Endothelial cell of umbilical vein (primary cell): ENCODE results near the gene LRFN2. TPM values are rescaled to one million over a fixed set of nuclear protein-coding genes. Genes with fewer than 3 reads are reported as not detected.

Source experiments
- BruUV-seq: library from RNA; stranded (reverse); fragments of 400-500 nt; replicated peaks from 2 replicates; lab custom pipeline; 2021; lab: Mats Ljungman, UMichigan
- CTCF ChIA-PET: fragments of 300-600, 350-600 bp; sonication (Branson Sonifier 250); formaldehyde crosslinking; loops from one replicate; lab custom pipeline; 2021; ENCODE audit warnings: antibody characterized with exemption, inconsistent platforms; lab: Charles Lee
- POLR2A ChIA-PET: fragments of 300-600, 350-600 bp; sonication (Branson Sonifier 250); formaldehyde crosslinking; loops from one replicate; lab custom pipeline; 2021; ENCODE audit warnings: antibody characterized with exemption, inconsistent platforms; lab: Charles Lee
- DNase-seq: peaks from one replicate; pipeline ENCODE4 v3.0.0-alpha.2; 2011; ENCODE audit warnings: low read depth, low spot score
- FAIRE-seq: peaks from 2 replicates; lab custom pipeline; 2011; peaks lifted over from hg19 to GRCh38; lab: Jason Lieb, UNC
- H2AFZ ChIP-seq: 2 replicates; pipeline ENCODE4 v1.6.0; 2012; ENCODE audit warnings: low read depth, low read length, control low read depth, inconsistent platforms
- H3K27ac ChIP-seq: 2 replicates; pipeline ENCODE4 v1.5.1; 2011; ENCODE audit warnings: low read depth, mild to moderate bottlenecking, control low read depth, low read length, moderate library complexity; ENCODE audit not compliant: insufficient read depth
- H3K27me3 ChIP-seq, 2 experiments: 2 replicates each; pipeline versions ENCODE4 v1.6.0 to v1.6.1; 2011; ENCODE audit warnings: low read length in 2 of 2, mixed read lengths in 1 of 2; ENCODE audit not compliant: control insufficient read depth in 2 of 2, insufficient read depth in 2 of 2
- H3K36me3 ChIP-seq, 2 experiments: 2 replicates in 1 of 2; 3 replicates in 1 of 2; pipeline ENCODE4 v1.5.1; 2011; ENCODE audit warnings: low read length in 2 of 2, mild to moderate bottlenecking in 1 of 2, moderate library complexity in 1 of 2; ENCODE audit not compliant: control insufficient read depth in 2 of 2, insufficient read depth in 2 of 2; ENCODE audit errors: extremely low read depth in 1 of 2
- H3K4me1 ChIP-seq: 3 replicates; pipeline ENCODE4 v1.5.1; 2011; ENCODE audit warnings: mild to moderate bottlenecking, low read length; ENCODE audit not compliant: control insufficient read depth, insufficient read depth; ENCODE audit errors: extremely low read depth
- H3K4me2 ChIP-seq: 2 replicates; pipeline ENCODE4 v1.6.1; 2011; ENCODE audit warnings: low read length, control low read depth, mixed read lengths; ENCODE audit not compliant: insufficient read depth
- H3K4me3 ChIP-seq, 3 experiments: fragments of 200-600 bp in 1 of 3; sonication (generic), shearing (Covaris generic) in 1 of 3; replicated peaks in 1 of 3; 2 replicates each; pipeline ENCODE4 v1.5.1; 2011 to 2016; ENCODE audit warnings: control low read depth in 3 of 3, low read length in 3 of 3, mild to moderate bottlenecking in 2 of 3, inconsistent platforms in 1 of 3, low read depth in 1 of 3, moderate library complexity in 1 of 3; ENCODE audit not compliant: insufficient read depth in 1 of 3
- H3K79me2 ChIP-seq: 2 replicates; pipeline ENCODE4 v1.6.0; 2012; ENCODE audit warnings: low read length, inconsistent platforms; ENCODE audit not compliant: control insufficient read depth, insufficient read depth
- H3K9ac ChIP-seq: replicated peaks from 2 replicates; pipeline ENCODE3; 2011; ENCODE audit warnings: low read length, control low read depth; ENCODE audit not compliant: insufficient read depth; ENCODE audit errors: extremely low read depth
- H3K9me1 ChIP-seq: replicated peaks from 3 replicates; pipeline ENCODE4 v1.6.0; 2011; ENCODE audit warnings: mild to moderate bottlenecking, low read length; ENCODE audit not compliant: control insufficient read depth, insufficient read depth; ENCODE audit errors: extremely low read depth
- H3K9me3 ChIP-seq: replicated peaks from 2 replicates; pipeline ENCODE4 v1.5.1; 2012; ENCODE audit warnings: low read length, inconsistent platforms; ENCODE audit not compliant: control insufficient read depth, insufficient read depth
- H4K20me1 ChIP-seq: replicated peaks from 2 replicates; pipeline ENCODE3; 2011; ENCODE audit warnings: mild to moderate bottlenecking, low read length; ENCODE audit not compliant: control insufficient read depth, insufficient read depth; ENCODE audit errors: extremely low read depth
- EZH2 ChIP-seq: IDR thresholded peaks from 2 replicates; pipeline ENCODE4 v1.6.1; 2012; ENCODE audit warnings: borderline replicate concordance, low read depth, mild to moderate bottlenecking, moderate library complexity, low read length, inconsistent platforms; ENCODE audit not compliant: severe bottlenecking
- FOS ChIP-seq: IDR thresholded peaks from 2 replicates; pipeline ENCODE4 v1.6.1; 2011; ENCODE audit warnings: mild to moderate bottlenecking, low read length, moderate library complexity, borderline replicate concordance; ENCODE audit not compliant: insufficient read depth
- GATA2 ChIP-seq: IDR thresholded peaks from 2 replicates; pipeline ENCODE4 v1.7.0; 2011; ENCODE audit warnings: low read depth, mild to moderate bottlenecking, moderate library complexity, mixed read lengths, low read length; ENCODE audit not compliant: insufficient read length, insufficient read depth
- JUN ChIP-seq: IDR thresholded peaks from 2 replicates; pipeline ENCODE4 v1.6.1; 2011; ENCODE audit warnings: borderline replicate concordance, low read depth; ENCODE audit not compliant: insufficient read length, insufficient read depth
- MYC ChIP-seq: IDR thresholded peaks from one replicate; pipeline ENCODE4 v1.6.1; 2011; ENCODE audit warnings: mild to moderate bottlenecking, low read depth, low read length
- POLR2A ChIP-seq: IDR thresholded peaks from 2 replicates; pipeline ENCODE4 v1.6.1; 2012; ENCODE audit warnings: low read depth, mild to moderate bottlenecking, control low read depth, low read length
- POLR2AphosphoS5 ChIP-seq: IDR thresholded peaks from 2 replicates; pipeline ENCODE4 v1.6.1; 2012; ENCODE audit warnings: low read depth, mild to moderate bottlenecking, control low read depth, low read length, moderate library complexity; ENCODE audit not compliant: insufficient read depth
- dilution Hi-C: fragments of 300-500 bp; cut with MboI; formaldehyde crosslinking; loops from one replicate; pipeline ENCODE4 v1.15.0; 2019; ENCODE audit warnings: low sequenced_read_pairs; ENCODE audit not compliant: extremely low pct_ligation_motif_present
- intact Hi-C: fragments of 100-400 bp; cut with micrococcal nuclease; formaldehyde crosslinking; loops from one replicate; pipeline ENCODE4 v1.10.0; 2022
- polyA plus RNA-seq, 4 experiments: library from polyadenylated mRNA; depleted of rRNA in 3 of 4; stranded (reverse) in 3 of 4; unstranded in 1 of 4; fragments of >200 nt; gene quantifications; 2 replicates each; pipeline versions ENCODE4 v1.2.1 to v1.2.3, GENCODE V29; 2011 to 2012; ENCODE audit warnings: missing spikeins in 1 of 4
- total RNA-seq: library from RNA; stranded (reverse); gene quantifications from 2 replicates; pipeline ENCODE4 v1.2.3, GENCODE V29; 2021
- TF ChIP-seq, protein P1 (sequence below): IDR thresholded peaks from 2 replicates; pipeline ENCODE4 v1.6.1; 2011; ENCODE audit not compliant: insufficient read depth, insufficient read length
- TF ChIP-seq, protein P2 (sequence below), 2 donors: IDR thresholded peaks; 1 replicate in 1 of 2; 2 replicates in 1 of 2; pipeline ENCODE4 v1.5.1; 2011; ENCODE audit warnings: low read length in 2 of 2, mild to moderate bottlenecking in 2 of 2, moderate library complexity in 2 of 2, control low read depth in 1 of 2, inconsistent platforms in 1 of 2, low read depth in 1 of 2; ENCODE audit not compliant: insufficient read depth in 1 of 2; ENCODE audit errors: extremely low read depth in 1 of 2

LRFN2 gene
- total and polyA plus RNA-seq, 2 donors (not counting 3 experiments of a cell fraction or from before 2014, with no cell fraction given) = not detected

DNA sequence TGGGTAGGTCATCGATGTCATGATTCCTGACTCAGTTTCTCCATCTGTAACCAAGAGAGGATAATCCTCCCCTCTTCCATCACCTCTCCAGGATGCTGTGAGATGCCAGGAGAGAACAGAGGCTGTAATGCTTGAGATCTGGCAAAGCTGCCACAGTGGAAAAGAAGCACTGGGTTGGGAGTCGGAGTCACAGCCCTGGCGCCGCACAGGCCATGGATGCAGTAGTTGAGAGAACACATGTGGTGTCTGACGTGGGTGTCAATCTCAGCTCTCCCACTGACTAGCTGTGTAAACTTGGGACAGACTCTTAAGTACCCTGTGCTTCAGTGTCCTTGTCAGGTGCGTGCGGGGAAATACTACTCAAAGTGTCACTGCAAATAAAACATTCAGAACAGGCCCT lies 47.3 kb downstream of the LRFN2 start:
- POLR2A ChIA-PET = no interaction called here
- FAIRE-seq (no peak), DNase-seq (no peak)

DNA sequence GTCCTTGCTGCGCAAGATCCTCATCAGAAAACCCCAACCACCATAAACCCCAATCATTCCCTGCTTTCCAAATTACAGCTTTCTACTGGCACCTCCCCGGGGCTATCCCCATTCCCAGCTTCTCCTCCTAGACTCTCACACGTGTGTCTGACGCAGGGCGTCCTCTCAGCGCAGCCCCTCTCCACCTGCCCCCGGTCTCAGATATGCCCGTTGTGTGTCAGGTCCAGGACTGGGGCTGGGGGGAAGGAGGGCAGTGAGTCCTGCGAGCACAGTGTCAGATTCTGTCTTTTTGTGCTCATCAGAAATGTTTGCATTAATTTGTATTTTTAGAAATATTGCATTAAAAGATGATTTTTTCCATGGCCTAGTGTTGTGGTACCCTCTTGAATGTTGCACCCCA lies 48.6 kb downstream of the LRFN2 start:
- TF ChIP-seq, protein P1, sequence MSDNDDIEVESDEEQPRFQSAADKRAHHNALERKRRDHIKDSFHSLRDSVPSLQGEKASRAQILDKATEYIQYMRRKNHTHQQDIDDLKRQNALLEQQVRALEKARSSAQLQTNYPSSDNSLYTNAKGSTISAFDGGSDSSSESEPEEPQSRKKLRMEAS = no peak
- TF ChIP-seq GATA2 = no peak
- no peak for TF ChIP-seq POLR2AphosphoS5
- TF ChIP-seq, protein P2, sequence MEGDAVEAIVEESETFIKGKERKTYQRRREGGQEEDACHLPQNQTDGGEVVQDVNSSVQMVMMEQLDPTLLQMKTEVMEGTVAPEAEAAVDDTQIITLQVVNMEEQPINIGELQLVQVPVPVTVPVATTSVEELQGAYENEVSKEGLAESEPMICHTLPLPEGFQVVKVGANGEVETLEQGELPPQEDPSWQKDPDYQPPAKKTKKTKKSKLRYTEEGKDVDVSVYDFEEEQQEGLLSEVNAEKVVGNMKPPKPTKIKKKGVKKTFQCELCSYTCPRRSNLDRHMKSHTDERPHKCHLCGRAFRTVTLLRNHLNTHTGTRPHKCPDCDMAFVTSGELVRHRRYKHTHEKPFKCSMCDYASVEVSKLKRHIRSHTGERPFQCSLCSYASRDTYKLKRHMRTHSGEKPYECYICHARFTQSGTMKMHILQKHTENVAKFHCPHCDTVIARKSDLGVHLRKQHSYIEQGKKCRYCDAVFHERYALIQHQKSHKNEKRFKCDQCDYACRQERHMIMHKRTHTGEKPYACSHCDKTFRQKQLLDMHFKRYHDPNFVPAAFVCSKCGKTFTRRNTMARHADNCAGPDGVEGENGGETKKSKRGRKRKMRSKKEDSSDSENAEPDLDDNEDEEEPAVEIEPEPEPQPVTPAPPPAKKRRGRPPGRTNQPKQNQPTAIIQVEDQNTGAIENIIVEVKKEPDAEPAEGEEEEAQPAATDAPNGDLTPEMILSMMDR (IDR thresholded peaks at IDR 0.05; ENCODE audit: extremely low read depth in 1 of 2, insufficient read depth in 1 of 2, low read depth in 1 of 2, low read length in 2 of 2) = no peak
- TF ChIP-seq FOS = no peak
- no peak for TF ChIP-seq EZH2
- no peak for TF ChIP-seq MYC
- no peak for TF ChIP-seq POLR2A
- TF ChIP-seq JUN = no peak
- POLR2A ChIA-PET = no interaction called here
- H3K79me2 ChIP-seq = no peaks in the 10 kb centered on the region
- dilution Hi-C loops (no loop called here), intact Hi-C loops (no loop called here)
- no TSS peak for BruUV-seq
- CTCF ChIA-PET = interaction anchor here (0.9 kb wide), 1 partner anchor 49 kb away, joined by 3 read pairs; no protein-coding TSS in a partner anchor
- H3K27me3 ChIP-seq = no peaks in the 10 kb centered on the region
- H3K27ac ChIP-seq = no peak overlapping the region
- no peak overlapping the region for H3K9ac ChIP-seq
- H3K9me1 ChIP-seq = no peaks in the 10 kb centered on the region
- no peak for DNase-seq
- no peaks in the 10 kb centered on the region for H4K20me1 ChIP-seq
- H2AFZ ChIP-seq = no peak overlapping the region
- no peak overlapping the region for H3K4me2 ChIP-seq
- no peak overlapping the region for H3K4me3 ChIP-seq
- peaks cover 10% of the 10 kb centered on the region for H3K4me1 ChIP-seq
- H3K9me3 ChIP-seq = no peaks in the 10 kb centered on the region
- no peaks in the 10 kb centered on the region for H3K36me3 ChIP-seq
- FAIRE-seq = no peak

More for the DNA sequence above, 47.3 kb downstream of the LRFN2 start:
- Histone ChIP-seq H3K79me2 (no peaks in the 10 kb centered on the region), H2AFZ (no peak overlapping the region), H4K20me1 (no peaks in the 10 kb centered on the region), H3K4me3 (no peak overlapping the region), H3K36me3 (no peaks in the 10 kb centered on the region), H3K4me2 (no peak overlapping the region), H3K9me1 (no peaks in the 10 kb centered on the region), H3K9me3 (no peaks in the 10 kb centered on the region), H3K27ac (no peak overlapping the region), H3K4me1 (peaks cover 18% of the 10 kb centered on the region), H3K9ac (no peak overlapping the region), H3K27me3 (no peaks in the 10 kb centered on the region)
- dilution Hi-C loops (no loop called here), intact Hi-C loops (no loop called here)
- TF ChIP-seq GATA2 = no peak
- no peak for TF ChIP-seq JUN
- no peak for TF ChIP-seq MYC
- CTCF ChIA-PET = no interaction called here
- BruUV-seq = no TSS peak
